K562 (cell line): Measurements from ENCODE around the gene LDB2.

ENCODE experiments used
- LARP7 ChIP-seq: fragments of 450-650 bp; IDR thresholded peaks from 2 replicates; pipeline ENCODE4 v1.6.1; 2016
- MTA2 ChIP-seq: fragments of 450-650 bp; IDR thresholded peaks from 2 replicates; pipeline ENCODE4 v1.6.1; 2016; ENCODE audit warnings: low read depth
- PHF8 ChIP-seq: fragments of 200-600 bp; sonication (generic); IDR thresholded peaks from 2 replicates; pipeline ENCODE4 v1.6.1; 2012; ENCODE audit warnings: mixed run types, mild to moderate bottlenecking, inconsistent platforms, low read length, moderate library complexity, borderline replicate concordance
- TF ChIP-seq, protein P1 (sequence below): sonication (generic); formaldehyde crosslinking; IDR thresholded peaks from 2 replicates; pipeline ENCODE4 v1.9.0; 2022; ENCODE audit warnings: mild to moderate bottlenecking, missing genetic modification reagents
- TF ChIP-seq, protein P2 (sequence below): IDR thresholded peaks from 2 replicates; pipeline ENCODE4 v1.6.1; 2011; ENCODE audit warnings: borderline replicate concordance, low read depth, mild to moderate bottlenecking, moderate library complexity, low read length; ENCODE audit not compliant: insufficient read depth, poor library complexity, severe bottlenecking

DNA sequence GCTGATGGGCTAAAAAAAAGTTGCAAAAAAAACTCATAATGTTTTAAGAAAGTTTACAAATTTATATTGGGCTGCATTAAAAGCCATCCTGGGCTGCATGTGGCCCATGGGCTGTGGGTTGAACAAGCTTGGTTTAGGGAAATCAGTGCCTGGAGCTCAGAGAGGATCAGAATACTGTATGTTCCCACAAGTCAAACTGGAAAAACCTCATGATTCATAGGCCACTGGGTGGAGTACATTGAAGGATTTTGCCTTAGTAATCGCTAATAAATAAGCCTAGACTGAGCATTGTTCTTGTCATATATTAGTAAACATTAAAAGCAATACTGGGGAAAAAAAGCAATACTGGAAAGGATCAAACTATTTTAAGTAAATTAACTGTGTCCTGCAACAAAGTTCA lies 425.9 kb downstream of the LDB2 start:
- TF ChIP-seq, protein P1, sequence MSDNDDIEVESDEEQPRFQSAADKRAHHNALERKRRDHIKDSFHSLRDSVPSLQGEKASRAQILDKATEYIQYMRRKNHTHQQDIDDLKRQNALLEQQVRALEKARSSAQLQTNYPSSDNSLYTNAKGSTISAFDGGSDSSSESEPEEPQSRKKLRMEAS = no peak
- TF ChIP-seq PHF8 (no peak), MTA2 (no peak), LARP7 (no peak)
- TF ChIP-seq, protein P2, sequence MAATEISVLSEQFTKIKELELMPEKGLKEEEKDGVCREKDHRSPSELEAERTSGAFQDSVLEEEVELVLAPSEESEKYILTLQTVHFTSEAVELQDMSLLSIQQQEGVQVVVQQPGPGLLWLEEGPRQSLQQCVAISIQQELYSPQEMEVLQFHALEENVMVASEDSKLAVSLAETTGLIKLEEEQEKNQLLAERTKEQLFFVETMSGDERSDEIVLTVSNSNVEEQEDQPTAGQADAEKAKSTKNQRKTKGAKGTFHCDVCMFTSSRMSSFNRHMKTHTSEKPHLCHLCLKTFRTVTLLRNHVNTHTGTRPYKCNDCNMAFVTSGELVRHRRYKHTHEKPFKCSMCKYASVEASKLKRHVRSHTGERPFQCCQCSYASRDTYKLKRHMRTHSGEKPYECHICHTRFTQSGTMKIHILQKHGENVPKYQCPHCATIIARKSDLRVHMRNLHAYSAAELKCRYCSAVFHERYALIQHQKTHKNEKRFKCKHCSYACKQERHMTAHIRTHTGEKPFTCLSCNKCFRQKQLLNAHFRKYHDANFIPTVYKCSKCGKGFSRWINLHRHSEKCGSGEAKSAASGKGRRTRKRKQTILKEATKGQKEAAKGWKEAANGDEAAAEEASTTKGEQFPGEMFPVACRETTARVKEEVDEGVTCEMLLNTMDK = no peak
